LoVo (cell line): ENCODE results near the gene AMTN.

ENCODE experiments used
- DNase-seq: peaks from one replicate; pipeline ENCODE4 v3.0.0-alpha.2; 2016; ENCODE audit warnings: low spot score

The AMTN gene

DNA sequence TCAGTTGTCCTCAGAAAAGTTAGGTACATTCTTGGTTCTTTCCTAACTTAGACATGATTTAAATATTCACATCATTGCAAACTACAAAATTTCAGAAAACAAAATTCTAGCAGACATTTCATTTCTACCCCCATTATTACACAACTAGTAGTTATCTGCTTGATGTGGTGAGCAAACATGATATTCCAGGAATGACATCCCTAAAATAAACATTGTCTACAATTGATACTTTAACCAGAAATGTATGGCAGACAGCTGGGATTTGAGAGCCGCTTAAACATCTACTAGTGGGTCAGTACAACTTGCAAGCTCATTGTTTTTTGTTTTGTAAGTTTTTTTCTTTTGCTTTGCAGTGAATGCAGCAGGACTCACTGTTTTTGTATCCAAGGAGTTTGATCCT lies 41.6 kb downstream of the AMTN start:
- DNase-seq, result no peak

- no peak for DNase-seq
Measured at GRCh38 chr4:70564033-70564432, 45.7 kb downstream of the AMTN start.

- no peak for DNase-seq
Measured at GRCh38 chr4:70570796-70571195, 52.4 kb downstream of the AMTN start.

- no peak for DNase-seq
Measured at GRCh38 chr4:70571772-70572171, 53.4 kb downstream of the AMTN start.

- no peak for DNase-seq
Measured at GRCh38 chr4:70575964-70576363, 57.6 kb downstream of the AMTN start.

DNA sequence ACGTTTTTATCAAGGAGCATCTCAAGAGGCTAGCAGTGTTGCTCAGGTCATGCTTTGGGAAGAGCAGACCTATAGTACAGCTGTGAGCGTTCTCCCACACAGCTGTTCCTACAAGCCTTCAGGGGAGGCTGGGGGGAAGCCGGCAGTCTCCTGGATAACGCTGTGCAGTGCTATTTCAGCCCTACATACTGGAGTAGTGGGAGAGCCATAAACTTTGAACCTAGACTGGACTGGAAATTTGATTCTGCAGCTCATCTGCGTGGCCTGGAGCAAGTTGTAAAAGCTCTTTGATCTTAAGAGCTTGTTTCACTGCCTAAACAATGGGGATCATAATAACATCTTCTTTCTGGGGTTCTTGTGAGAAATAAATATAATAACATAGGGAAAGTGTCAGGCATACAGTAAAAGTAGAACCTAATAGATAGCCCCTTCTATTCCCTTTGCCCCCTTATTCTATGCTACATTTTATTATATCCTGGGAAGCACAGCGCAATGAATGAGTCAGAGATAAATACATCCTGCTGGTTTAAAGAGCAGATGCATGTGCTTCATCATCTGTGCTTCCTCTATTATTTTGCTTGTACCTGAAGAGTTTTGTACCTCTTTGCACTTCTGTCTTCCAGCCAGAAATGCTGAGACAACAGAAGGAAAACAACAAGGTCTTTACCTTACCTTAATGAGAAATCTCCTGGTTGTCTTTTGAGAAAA lies 59.0 kb downstream of the AMTN start:
- DNase-seq, result peak; percentile 18

DNA sequence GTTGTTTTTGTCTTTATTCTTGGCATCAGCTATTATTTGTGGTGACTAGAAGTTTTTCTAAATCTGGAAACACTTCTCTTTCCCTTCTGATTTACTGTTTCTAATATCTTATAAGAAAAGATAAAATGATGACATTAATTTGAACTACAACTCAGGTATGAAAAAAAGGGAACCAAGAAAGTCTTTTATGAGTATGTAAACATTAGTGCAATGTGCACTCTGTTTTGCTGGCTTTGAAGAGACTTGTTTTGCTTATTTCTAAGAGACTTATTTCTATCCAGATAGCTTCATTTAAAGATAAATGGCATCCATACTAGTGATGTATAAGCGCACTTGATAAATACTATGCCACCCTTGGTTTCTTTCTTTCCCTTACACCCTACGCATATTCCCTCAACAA lies 63.6 kb downstream of the AMTN start:
- no peak for DNase-seq
